ENCODE results near the gene GGA3.
A peak's percentile ranks its signal among the peaks of the same experiment; 100 is the strongest.

Gene GGA3

DNA sequence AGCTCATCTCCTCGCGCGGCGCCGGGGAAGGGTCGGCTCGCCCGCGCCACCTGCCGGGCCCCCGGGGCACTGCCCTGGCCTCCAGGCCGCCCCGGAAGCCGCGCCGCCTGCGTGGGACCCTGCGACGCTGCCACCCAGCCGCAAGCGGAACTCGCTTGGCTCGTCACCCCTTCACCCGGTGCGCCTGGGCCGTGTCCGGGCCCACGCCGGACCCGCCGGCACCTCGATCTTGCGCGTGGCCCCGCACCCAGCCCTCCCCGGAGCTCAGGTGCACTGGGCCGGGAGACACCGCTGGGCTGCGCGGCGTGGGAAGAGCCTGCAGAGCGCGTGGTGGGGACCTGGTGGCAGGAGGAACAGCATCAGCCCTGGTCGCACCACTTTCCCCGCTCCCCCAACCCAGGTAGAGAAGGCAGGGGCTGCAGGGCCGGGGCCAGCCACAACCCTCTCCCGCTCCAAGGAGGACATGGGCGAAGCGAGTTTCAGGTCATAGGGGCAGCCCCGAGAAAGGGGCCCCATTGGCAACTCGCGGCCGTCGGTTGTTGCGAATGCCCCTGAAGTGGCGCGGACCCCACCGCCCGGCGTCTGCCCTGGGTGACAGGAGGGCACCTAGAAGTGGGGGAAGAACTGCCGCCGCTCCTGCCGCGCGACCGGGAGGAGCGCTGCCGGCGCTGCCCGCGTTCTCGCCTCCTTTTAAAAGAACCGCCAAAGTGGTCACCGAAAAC is 10.0 kb upstream of the GGA3 start:
- no peak for TF ChIP-seq EZH2phosphoT487 (IDR thresholded peaks at IDR 0.05; ENCODE audit: low read length)
- TF ChIP-seq, protein P1, sequence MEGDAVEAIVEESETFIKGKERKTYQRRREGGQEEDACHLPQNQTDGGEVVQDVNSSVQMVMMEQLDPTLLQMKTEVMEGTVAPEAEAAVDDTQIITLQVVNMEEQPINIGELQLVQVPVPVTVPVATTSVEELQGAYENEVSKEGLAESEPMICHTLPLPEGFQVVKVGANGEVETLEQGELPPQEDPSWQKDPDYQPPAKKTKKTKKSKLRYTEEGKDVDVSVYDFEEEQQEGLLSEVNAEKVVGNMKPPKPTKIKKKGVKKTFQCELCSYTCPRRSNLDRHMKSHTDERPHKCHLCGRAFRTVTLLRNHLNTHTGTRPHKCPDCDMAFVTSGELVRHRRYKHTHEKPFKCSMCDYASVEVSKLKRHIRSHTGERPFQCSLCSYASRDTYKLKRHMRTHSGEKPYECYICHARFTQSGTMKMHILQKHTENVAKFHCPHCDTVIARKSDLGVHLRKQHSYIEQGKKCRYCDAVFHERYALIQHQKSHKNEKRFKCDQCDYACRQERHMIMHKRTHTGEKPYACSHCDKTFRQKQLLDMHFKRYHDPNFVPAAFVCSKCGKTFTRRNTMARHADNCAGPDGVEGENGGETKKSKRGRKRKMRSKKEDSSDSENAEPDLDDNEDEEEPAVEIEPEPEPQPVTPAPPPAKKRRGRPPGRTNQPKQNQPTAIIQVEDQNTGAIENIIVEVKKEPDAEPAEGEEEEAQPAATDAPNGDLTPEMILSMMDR (IDR thresholded peaks at IDR 0.05; ENCODE audit: low read length): peak; percentile 37
- H3F3A ChIP-seq (ENCODE audit: insufficient read depth, low read length): peaks cover 43% of the 10 kb centered on the region
- peak overlapping the region; percentile 89 for H2AFZ ChIP-seq (ENCODE audit: low read length)
- DNase-seq: peak; percentile 87
- no peaks in the 10 kb centered on the region for H4K20me1 ChIP-seq (ENCODE audit: insufficient read depth, low read length)
- no peaks in the 10 kb centered on the region for H3K9me3 ChIP-seq (replicated peaks; ENCODE audit: insufficient read depth, low read length)
- H3K9me2 ChIP-seq (replicated peaks; ENCODE audit: insufficient read depth, low read length): no peaks in the 10 kb centered on the region
- H3K4me3 ChIP-seq (ENCODE audit: low read length): peak overlapping the region; percentile 65
- peak overlapping the region; percentile 44 for H3K27ac ChIP-seq (ENCODE audit: low read length)
- H3K4me1 ChIP-seq (ENCODE audit: low read length): peaks cover 12% of the 10 kb centered on the region
- H3K9ac ChIP-seq (ENCODE audit: low read length): peak overlapping the region; percentile 66
- no peaks in the 10 kb centered on the region for H3K27me3 ChIP-seq (replicated peaks; ENCODE audit: insufficient read depth, low read length)
- H3K79me2 ChIP-seq (ENCODE audit: low read length): peaks cover 11% of the 10 kb centered on the region; the same call in 1 of the 2 replicates
- no peaks in the 10 kb centered on the region for H3K36me3 ChIP-seq (replicated peaks; ENCODE audit: insufficient read depth, low read length)
- H3K4me2 ChIP-seq (ENCODE audit: low read depth, low read length): peak overlapping the region; percentile 89

- H3F3A ChIP-seq (ENCODE audit: insufficient read depth, low read length): peaks cover 43% of the 10 kb centered on the region
- H3K4me2 ChIP-seq (ENCODE audit: low read depth, low read length): peak within 1 kb of the TSS; percentile 99
- H3K4me3 ChIP-seq (ENCODE audit: low read length): peak within 1 kb of the TSS; percentile 99
- TF ChIP-seq EZH2 (optimal IDR thresholded peaks at IDR 0.05; ENCODE audit: low read depth, low read length) (no peak), EZH2phosphoT487 (IDR thresholded peaks at IDR 0.05; ENCODE audit: low read length) (no peak)
- TF ChIP-seq, protein P1 (IDR thresholded peaks at IDR 0.05; ENCODE audit: low read length): no peak
- no peaks in the 10 kb centered on the region for H3K36me3 ChIP-seq (replicated peaks; ENCODE audit: insufficient read depth, low read length)
- no peaks in the 10 kb centered on the region for H4K20me1 ChIP-seq (ENCODE audit: insufficient read depth, low read length)
- H3K27ac ChIP-seq (ENCODE audit: low read length): peak within 1 kb of the TSS; percentile 48
- H3K27me3 ChIP-seq (replicated peaks; ENCODE audit: insufficient read depth, low read length): no peaks in the 10 kb centered on the region
- H3K9ac ChIP-seq (ENCODE audit: low read length): peak within 1 kb of the TSS; percentile 97
- peak within 1 kb of the TSS; percentile 99 for H2AFZ ChIP-seq (ENCODE audit: low read length)
- H3K9me2 ChIP-seq (replicated peaks; ENCODE audit: insufficient read depth, low read length): no peaks in the 10 kb centered on the region
- DNase-seq: no peak
- peaks cover 12% of the 10 kb centered on the region for H3K4me1 ChIP-seq (ENCODE audit: low read length)
- no peaks in the 10 kb centered on the region for H3K9me3 ChIP-seq (replicated peaks; ENCODE audit: insufficient read depth, low read length)
- peaks cover 11% of the 10 kb centered on the region; the same call in 1 of the 2 replicates for H3K79me2 ChIP-seq (ENCODE audit: low read length)
Observed at GRCh38 chr17:75270966-75271232, 9.5 kb upstream of the GGA3 start, which contains the start of gene MIF4GD. Gene MIF4GD (minus strand): TSS chr17:75271231. CDS start chr17:75270195, 1,036 bp downstream.

DNA sequence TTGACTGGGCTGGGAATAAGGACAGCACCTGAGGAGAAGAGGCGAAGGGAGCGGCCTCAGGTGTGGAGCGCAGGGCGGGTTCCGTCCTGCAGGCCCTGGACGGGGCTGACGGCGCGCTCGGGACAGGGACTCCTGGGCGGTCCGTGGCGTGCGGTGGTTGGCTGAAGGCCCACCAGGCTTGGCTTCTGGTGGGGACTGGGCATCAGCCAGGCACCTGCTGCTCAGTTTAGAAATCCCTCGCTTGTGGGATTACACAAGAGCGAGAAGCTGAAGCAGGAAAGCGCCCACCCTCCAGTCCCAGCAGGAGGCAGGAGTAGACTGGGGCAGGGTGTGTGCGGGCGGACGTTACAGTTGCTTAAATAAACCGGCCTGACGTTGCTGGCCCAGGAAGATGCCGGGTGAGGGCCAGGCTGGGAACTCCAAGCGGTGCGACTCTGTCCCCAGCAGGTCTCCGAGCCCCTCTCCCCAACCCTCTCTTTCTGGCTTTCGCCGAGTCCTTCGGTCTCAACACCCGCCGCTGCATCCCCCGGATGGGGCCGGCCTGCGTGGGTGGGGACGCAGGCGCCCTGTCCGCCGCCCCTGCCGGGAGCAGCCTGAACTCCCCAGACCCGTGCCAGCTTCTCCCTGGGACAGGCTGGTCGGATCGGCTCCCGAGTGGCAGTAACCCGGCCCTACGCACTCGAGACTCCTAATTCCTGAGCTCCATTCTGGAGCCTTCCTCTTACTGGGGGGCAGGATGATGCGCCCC is 9.0 kb upstream of the GGA3 start:
- Histone ChIP-seq H3K9ac (ENCODE audit: low read length) (peak overlapping the region; percentile 97), H4K20me1 (ENCODE audit: insufficient read depth, low read length) (no peaks in the 10 kb centered on the region), H3F3A (ENCODE audit: insufficient read depth, low read length) (peaks cover 41% of the 10 kb centered on the region), H3K79me2 (ENCODE audit: low read length) (peaks cover 11% of the 10 kb centered on the region; the same call in 1 of the 2 replicates), H3K36me3 (replicated peaks; ENCODE audit: insufficient read depth, low read length) (no peaks in the 10 kb centered on the region), H3K4me1 (ENCODE audit: low read length) (peaks cover 12% of the 10 kb centered on the region), H3K27ac (ENCODE audit: low read length) (peak overlapping the region; percentile 48; the same call in 1 of the 2 replicates), H2AFZ (ENCODE audit: low read length) (peak overlapping the region; percentile 99), H3K9me2 (replicated peaks; ENCODE audit: insufficient read depth, low read length) (no peaks in the 10 kb centered on the region), H3K4me3 (ENCODE audit: low read length) (peak overlapping the region; percentile 99), H3K4me2 (ENCODE audit: low read depth, low read length) (peak overlapping the region; percentile 99), H3K9me3 (replicated peaks; ENCODE audit: insufficient read depth, low read length) (no peaks in the 10 kb centered on the region), H3K27me3 (replicated peaks; ENCODE audit: insufficient read depth, low read length) (no peaks in the 10 kb centered on the region)
- TF ChIP-seq EZH2 (optimal IDR thresholded peaks at IDR 0.05; ENCODE audit: low read depth, low read length) (no peak), EZH2phosphoT487 (IDR thresholded peaks at IDR 0.05; ENCODE audit: low read length) (no peak)
- TF ChIP-seq, protein P1 (IDR thresholded peaks at IDR 0.05; ENCODE audit: low read length): peak; percentile 42
- DNase-seq: peak; percentile 57

All from MM.1S (cell line).